OCI-M1 (cell line): ENCODE results near the gene RUFY2.
"Not testable (repeated sequence)": the region's sequence is repeated elsewhere in the genome, so short reads cannot be mapped to it uniquely, and the experiment has no call there.

Source experiments
- DNase-seq: peaks from one replicate; lab custom pipeline; 2025; lab: John Stamatoyannopoulos, UW

The RUFY2 gene, protein sequence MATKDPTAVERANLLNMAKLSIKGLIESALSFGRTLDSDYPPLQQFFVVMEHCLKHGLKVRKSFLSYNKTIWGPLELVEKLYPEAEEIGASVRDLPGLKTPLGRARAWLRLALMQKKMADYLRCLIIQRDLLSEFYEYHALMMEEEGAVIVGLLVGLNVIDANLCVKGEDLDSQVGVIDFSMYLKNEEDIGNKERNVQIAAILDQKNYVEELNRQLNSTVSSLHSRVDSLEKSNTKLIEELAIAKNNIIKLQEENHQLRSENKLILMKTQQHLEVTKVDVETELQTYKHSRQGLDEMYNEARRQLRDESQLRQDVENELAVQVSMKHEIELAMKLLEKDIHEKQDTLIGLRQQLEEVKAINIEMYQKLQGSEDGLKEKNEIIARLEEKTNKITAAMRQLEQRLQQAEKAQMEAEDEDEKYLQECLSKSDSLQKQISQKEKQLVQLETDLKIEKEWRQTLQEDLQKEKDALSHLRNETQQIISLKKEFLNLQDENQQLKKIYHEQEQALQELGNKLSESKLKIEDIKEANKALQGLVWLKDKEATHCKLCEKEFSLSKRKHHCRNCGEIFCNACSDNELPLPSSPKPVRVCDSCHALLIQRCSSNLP

DNA sequence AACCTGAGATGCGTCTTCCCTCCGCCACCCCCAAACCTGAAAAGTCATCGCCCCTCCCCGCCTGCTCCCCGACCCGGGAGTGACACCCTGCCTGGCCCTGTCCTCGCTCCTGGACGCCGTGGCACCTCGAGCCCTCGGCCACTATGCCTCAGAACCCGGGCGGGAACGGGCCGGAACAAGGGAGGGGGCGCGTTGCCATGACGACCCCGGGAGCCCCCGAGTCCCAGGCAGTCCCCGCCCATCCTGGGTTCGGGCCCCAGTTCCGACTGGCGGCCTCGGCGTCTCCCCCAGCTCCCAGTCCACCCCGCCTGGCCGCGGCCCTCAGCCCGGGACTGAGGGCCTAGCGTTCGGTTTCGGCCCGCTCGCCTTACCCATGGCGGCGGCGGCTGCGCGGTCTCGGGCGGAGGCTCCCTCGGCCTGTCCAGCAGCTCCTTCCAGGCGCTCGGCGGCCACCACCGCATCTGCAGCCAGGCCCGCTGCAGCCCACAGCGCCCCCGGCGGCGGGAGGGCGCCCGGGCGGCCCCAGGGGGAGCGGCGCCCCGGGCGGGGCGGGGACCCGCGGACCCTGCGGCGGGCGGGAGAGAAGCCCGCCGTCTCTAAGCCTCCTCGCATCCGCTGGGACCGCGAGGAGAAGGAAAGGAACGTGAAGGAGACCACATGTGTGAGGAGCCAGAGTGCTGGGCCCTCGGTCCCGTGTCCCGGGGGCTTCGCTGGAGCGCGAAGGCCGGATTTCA is at the start of gene RUFY2:
Gene RUFY2 (minus strand): TSS at position 463 of the 734 bp plus-strand sequence. CDS start 88 bp downstream, at position 375.
- DNase-seq: peak; percentile 90

- DNase-seq: not testable (repeated sequence)
Observed at GRCh38 chr10:68449698-68450097, 42.6 kb upstream of the RUFY2 start.

DNA sequence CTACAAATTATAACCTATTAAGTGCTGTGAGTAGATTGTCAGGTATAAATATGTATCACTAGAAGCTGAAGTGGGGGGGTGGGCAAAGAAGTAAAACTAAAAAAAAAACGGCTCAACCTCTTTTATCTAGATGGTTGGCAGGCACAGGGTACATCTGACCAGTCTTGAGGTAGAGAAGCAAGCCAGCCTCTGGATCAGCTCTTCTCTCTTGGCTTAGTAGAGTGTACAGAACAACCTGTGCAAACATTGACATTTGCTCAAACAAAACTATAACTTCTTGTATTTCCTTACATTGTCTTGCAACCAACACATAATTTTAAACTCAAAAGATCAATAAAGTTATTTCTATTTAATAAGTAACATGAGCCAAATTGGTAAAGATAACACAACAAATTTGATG is 39.1 kb upstream of the RUFY2 start:
- no peak for DNase-seq

DNA sequence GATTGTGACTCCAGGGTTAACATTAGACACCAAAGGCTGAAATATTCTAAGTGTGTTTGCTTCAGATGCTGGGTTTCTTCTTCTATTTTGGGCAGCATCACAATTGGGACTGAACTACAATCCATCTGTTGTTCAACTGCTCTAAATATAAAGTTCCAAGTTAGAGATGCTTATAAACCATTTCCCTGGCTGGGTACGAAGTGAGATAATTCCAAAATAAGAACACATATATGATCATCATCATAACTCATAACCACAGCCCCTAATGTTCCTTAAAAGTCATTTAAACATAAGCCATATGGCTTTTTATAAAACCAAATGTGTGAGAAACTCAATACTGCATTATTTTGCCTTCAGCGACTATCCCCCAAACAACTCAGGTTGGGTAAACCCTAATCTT is 35.9 kb upstream of the RUFY2 start:
- DNase-seq: no peak

DNA sequence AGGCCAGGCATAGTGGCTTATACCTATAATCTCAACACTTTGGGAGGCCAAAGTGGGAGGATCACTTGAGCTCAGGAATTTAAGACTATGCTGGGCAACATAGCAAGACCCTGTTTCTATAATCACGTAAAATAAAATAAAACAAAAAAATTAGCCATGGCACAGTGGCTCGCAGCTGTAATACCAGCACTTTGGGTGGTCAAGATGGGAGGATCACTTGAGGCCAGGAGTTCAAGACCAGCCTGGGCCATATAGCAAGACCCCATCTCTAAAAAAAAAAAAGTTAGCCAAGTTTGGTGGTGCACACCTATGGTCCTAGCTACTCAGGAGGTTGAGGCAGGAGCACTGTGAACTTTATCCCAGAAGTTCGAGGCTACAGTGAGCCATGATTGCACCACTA is 33.8 kb upstream of the RUFY2 start:
- DNase-seq: no peak

DNA sequence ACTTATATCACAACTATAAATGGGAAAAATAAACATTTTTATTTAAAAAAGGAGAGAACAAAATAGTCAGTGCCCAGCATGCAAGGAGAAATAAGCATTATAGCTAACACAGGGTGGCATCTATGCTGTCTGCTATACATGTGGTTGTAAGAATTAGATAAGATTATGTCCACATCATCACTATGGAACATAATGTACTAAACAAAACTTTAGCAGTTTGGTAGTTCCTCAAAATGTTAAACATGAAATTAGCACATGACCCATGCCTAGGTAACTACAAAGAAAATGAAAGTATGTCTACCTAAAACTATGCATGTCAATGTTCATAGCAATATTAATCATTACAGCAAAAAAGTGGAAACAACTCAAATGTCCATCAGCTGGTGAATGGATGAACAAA is 28.7 kb upstream of the RUFY2 start:
- DNase-seq: peak; percentile 84

GRCh38 chr10:68434657-68435056 is 27.6 kb upstream of the RUFY2 start:
- no peak for DNase-seq

GRCh38 chr10:68428396-68429104 is 21.5 kb upstream of the RUFY2 start:
- no peak for DNase-seq

DNA sequence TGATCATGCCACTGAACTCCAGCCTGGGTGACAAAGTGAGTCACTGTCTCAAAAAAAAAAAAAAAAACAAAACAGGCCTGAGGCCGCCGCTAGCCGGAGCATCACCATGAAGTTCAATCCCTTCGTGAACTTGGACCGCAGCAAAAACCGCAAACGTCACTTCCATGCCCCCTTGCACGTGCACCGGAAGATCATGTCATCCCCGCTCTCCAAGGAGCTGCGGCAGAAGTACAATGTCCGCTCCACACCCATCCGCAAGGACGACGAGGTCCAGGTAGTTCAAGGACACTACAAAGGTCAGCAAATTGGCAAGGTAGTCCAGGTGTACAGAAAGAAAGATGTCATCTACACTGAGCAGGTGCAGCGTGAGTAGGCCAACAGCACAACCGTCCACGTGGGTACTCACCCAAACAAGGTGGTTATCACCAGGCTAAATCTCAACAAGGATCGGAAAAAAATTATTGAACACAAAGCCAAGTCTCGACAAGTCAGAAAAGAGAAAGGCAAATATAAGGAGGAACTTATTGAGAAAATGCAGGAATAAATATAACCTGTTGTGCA is 17.5 kb upstream of the RUFY2 start:
- no peak for DNase-seq

DNA sequence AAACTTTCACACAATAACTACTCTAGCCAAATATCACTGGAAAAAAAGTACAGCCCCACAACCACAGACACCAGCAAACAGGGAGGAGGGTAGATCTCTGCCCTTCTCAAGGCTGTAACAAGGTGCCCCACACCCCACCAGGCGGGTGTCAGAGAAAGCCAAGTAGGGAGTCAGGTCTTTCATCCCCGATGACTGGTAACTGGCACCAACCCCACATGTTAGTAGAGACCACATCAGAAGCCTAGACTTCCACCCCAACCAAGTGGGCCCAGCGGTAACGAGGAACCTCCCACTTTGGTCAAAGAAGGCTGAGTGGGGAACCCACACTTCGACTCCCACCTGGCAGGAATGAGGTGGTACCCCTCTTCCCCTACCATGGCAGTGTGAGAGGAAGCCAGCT is 16.4 kb upstream of the RUFY2 start:
- no peak for DNase-seq

DNA sequence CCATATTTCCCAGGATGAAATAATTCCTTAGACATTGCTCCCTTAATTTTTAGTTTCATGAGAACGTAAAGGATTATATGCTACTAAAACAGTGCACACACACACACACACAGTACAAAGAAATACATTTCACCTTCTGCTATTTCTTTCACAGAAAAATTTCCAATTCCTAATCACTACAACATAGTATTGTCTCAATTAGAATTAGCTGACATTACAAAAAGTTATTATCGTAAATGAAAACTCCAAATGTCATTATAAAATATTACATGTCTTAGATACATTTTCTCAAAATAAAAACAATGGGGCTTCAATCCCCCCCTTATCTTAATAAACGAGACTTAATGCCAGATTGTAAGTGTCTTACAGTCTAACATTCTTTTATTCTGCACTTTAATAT is 12.3 kb upstream of the RUFY2 start:
- no peak for DNase-seq

- DNase-seq: peak; percentile 23
Observed at GRCh38 chr10:68408898-68409518, 1.9 kb upstream of the RUFY2 start.

DNA sequence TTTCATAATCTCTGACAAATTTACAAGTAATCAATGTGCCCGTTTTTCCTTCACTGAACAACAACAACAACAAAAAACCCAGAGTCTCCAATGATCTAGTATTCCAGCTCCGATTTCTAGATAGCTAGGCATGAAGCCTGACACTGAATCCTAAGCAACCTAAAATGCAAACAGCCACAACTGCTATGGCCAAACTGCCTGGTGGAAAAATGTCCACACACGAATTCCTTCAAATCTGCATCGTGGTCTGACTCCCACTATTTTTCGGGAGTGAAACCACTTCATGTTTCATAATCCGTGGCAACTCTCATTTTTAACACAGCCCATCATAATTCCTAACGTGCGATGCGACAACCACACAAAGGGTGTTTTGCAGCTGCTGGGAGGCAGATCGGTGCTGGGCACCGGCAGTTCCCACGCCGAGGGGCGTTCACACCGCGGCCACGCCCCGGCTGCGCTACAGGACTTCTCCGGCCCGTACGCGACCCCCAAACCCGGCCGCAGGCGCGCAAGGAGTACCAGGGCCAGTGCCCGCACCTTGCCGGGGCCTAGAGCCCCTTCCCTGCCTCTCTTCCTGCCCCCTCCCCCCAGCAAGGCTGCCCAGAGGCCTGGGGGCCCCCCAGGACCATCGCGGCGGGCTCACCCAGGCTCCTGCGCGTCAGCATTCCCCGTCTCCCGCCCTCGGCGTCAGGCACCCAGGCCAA is 814 bp downstream of the RUFY2 start:
- peak; percentile 70 for DNase-seq

DNA sequence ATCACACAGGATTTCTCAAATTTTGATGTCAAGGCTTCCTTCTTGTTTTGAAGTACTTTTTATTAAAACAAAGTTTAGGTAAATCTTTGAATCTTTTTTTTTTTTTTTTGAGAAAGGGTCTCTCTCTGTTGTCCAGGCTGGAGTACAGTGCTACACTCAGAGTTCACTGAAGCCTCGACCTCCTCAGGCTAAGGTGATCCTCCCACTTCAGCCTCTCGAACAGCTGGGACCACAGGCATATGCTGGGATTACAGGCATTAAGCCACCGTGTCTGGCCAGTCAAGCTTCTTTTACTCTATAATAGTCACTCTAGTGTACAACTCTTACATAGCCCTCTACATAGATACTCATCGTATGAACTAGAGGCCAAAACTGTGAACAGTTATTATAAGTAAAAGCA is 3.4 kb downstream of the RUFY2 start:
- no peak for DNase-seq

DNA sequence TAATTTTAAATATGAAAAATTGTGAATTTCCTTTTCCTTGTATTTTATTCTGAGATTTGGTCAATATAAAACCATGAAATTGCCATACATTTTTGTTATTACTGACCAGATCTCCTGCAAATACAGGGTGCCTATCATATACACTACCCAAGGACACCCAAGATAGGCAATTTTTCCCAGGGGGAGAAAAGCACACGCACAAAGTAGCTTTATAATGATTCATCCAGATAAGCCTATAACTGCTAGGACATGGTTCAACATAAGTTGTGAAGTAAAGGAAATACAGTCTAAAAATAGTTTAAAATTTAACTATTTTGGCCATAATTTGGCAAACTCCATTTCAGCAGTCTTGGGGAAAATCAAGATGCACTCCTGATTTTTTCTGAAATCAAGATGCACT is 4.8 kb downstream of the RUFY2 start:
- no peak for DNase-seq

DNA sequence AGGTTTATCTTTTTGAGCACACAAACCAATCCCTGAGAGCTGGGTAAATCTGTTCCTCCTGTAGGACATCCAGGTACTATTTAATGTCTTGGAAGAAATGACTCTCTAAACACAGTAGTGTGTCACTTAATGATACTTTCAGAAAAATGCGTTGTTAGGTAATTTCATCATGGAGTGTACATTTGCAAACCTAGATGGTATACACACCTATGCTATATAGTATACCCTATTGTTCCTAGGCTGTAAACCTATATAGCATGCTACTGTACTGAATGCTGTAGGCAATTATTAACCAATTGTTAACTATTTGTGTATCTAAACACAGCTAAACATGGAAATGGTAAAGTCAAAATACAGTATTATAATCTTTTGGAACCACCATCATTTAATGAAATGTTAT is 10.1 kb downstream of the RUFY2 start:
- DNase-seq: no peak

DNA sequence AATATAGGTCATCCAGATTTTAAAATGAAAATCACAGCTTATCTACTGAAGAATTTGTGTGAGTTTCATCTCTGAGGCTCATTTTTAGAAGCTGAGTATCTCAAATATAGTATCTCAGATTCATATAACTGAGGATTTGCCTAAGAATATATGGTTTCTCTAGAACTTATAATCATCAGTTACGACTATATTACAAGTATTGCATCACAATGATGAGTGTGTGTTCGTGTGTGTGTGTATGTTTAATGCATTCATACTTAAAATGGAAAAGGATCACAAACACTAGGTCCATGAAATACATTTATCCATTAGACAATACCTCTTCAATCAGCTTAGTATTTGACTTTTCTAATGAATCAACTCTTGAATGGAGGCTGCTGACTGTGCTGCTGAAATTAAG is 21.3 kb downstream of the RUFY2 start:
- DNase-seq: no peak

DNA sequence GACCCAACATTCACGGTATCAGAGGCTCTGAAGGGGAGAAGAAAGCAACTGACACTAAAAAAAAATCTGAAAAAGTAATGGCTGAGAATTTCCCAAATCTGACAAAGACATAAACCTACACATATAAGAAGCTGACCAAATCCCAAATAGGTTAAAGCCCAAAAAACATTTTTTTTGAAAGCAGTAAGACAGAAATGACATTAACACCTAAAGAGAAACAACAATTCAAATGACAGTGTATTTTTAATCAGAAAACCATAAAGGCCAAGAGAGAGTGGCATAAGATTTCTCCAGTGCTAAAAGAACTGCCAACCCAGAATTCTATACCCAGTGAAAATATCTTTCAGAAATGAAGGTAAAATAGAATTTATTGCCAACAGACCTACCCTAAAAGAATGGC is 35.5 kb downstream of the RUFY2 start:
- no peak for DNase-seq

GRCh38 chr10:68367121-68367520 is 40.0 kb downstream of the RUFY2 start:
- DNase-seq: no peak

- no peak for DNase-seq
Observed at GRCh38 chr10:68366600-68366999, 40.5 kb downstream of the RUFY2 start.

DNA sequence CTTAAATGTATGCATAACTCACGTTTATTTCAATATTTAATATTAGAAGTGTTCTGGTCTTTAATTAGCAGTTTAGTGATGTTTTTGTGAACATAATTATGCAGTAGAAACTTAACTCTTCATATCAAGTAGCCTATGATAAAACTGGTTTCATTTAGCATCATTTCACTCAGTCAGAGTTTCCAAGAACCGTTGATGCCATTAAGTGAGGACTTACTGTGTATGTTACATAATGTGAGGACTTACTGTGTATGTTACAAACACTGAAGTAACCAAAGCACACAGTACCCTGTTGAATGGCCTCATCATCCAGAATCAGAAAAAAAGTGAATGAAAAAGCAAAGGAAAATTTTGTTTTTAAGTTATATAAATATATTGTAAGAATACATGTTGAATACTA is 41.5 kb downstream of the RUFY2 start:
- DNase-seq: no peak
